HepG2 (cell line): ENCODE data around the gene OPRL1. TPM values are rescaled to one million over a fixed set of nuclear protein-coding genes. Genes with fewer than 3 reads are reported as not detected.

Experiments
- ARHGAP35 ChIP-seq: sonication (generic); formaldehyde crosslinking; IDR thresholded peaks from 2 replicates; pipeline ENCODE4 v1.9.0; 2022; ENCODE audit warnings: mild to moderate bottlenecking, inconsistent platforms, moderate library complexity, missing genetic modification reagents, borderline replicate concordance
- BCL6 ChIP-seq: IDR thresholded peaks from 2 replicates; pipeline ENCODE4 v1.6.1; 2016; ENCODE audit warnings: missing genetic modification reagents, missing compliant biosample characterization
- BRD4 ChIP-seq: sonication (generic); formaldehyde crosslinking; IDR thresholded peaks from 2 replicates; pipeline ENCODE4 v1.4.0; 2020; ENCODE audit warnings: missing genetic modification reagents
- HES4 ChIP-seq: sonication (generic); formaldehyde crosslinking; IDR thresholded peaks from 2 replicates; pipeline ENCODE4 v1.9.0; 2021; ENCODE audit warnings: mild to moderate bottlenecking, missing genetic modification reagents, borderline replicate concordance
- HIVEP1 ChIP-seq: sonication (generic); formaldehyde crosslinking; IDR thresholded peaks from 2 replicates; pipeline ENCODE4 v1.4.0; 2020; ENCODE audit warnings: mild to moderate bottlenecking, missing genetic modification reagents
- HNRNPH1 ChIP-seq: fragments of 200-400 bp; formaldehyde crosslinking; optimal IDR thresholded peaks from 2 replicates; pipeline ENCODE3; 2017; ENCODE audit warnings: mild to moderate bottlenecking, low read depth, low read length
- KAT8 ChIP-seq: IDR thresholded peaks from 2 replicates; pipeline ENCODE4 v1.6.1; 2016; ENCODE audit warnings: missing genetic modification reagents, missing compliant biosample characterization
- SIN3B ChIP-seq: fragments of 150-350 bp; IDR thresholded peaks from 2 replicates; pipeline ENCODE4 v1.6.1; 2014; ENCODE audit warnings: low read length
- SOX5 ChIP-seq: IDR thresholded peaks from 2 replicates; pipeline ENCODE4 v1.6.1; 2016; ENCODE audit warnings: borderline replicate concordance
- SP5 ChIP-seq: IDR thresholded peaks from 2 replicates; pipeline ENCODE4 v1.6.1; 2016; ENCODE audit warnings: low read depth, borderline replicate concordance
- YEATS4 ChIP-seq: sonication (generic); formaldehyde crosslinking; IDR thresholded peaks from 2 replicates; pipeline ENCODE4 v1.4.0; 2020; ENCODE audit warnings: missing genetic modification reagents, borderline replicate concordance
- ZBTB8A ChIP-seq: sonication (generic); formaldehyde crosslinking; IDR thresholded peaks from 2 replicates; pipeline ENCODE4 v1.4.0; 2020; ENCODE audit warnings: mild to moderate bottlenecking, low read depth, missing genetic modification reagents, borderline replicate concordance
- ZFP36L1 ChIP-seq: sonication (generic); formaldehyde crosslinking; IDR thresholded peaks from 2 replicates; pipeline ENCODE4 v1.8.0; 2022; ENCODE audit warnings: mild to moderate bottlenecking, missing genetic modification reagents, moderate library complexity
- ZKSCAN8 ChIP-seq: IDR thresholded peaks from 2 replicates; pipeline ENCODE4 v1.6.1; 2016; ENCODE audit warnings: borderline replicate concordance, missing genetic modification reagents, missing compliant biosample characterization
- ZNF235 ChIP-seq: sonication (generic); formaldehyde crosslinking; IDR thresholded peaks from 2 replicates; pipeline ENCODE4 v1.8.1; 2023; ENCODE audit warnings: mild to moderate bottlenecking, missing genetic modification reagents, borderline replicate concordance
- ZNF44 ChIP-seq: sonication (generic); formaldehyde crosslinking; IDR thresholded peaks from 2 replicates; pipeline ENCODE4 v1.5.1; 2020; ENCODE audit warnings: mild to moderate bottlenecking, missing genetic modification reagents
- ZNF484 ChIP-seq: sonication (generic); formaldehyde crosslinking; IDR thresholded peaks from 2 replicates; pipeline ENCODE4 v1.5.1; 2020; ENCODE audit warnings: mild to moderate bottlenecking, low read depth, missing genetic modification reagents, borderline replicate concordance
- ZNF772 ChIP-seq: sonication (generic); formaldehyde crosslinking; IDR thresholded peaks from 2 replicates; pipeline ENCODE4 v1.5.0; 2020; ENCODE audit warnings: mild to moderate bottlenecking, missing genetic modification reagents
- ZNF792 ChIP-seq: IDR thresholded peaks from 2 replicates; pipeline ENCODE4 v1.6.1; 2016
- polyA plus RNA-seq, 8 experiments: library from polyadenylated mRNA; depleted of rRNA in 3 of 8; stranded (reverse) in 7 of 8; unstranded in 1 of 8; fragments of >200 nt; fragmentation: Illumina TruSeq in 4 of 8; extraction: Trizol in 4 of 8; gene quantifications; 2 replicates each; pipeline versions ENCODE4 v1.2.1 to v1.2.3, GENCODE V29; 2011 to 2016; ENCODE audit warnings: low read depth in 4 of 8, missing spikeins in 1 of 8, mixed read lengths in 1 of 8; ENCODE audit not compliant: insufficient read depth in 1 of 8
- total RNA-seq, 5 experiments: library from RNA; depleted of rRNA; stranded (reverse); fragments of >200 nt; fragmentation: Illumina TruSeq; extraction: Trizol; gene quantifications; 2 replicates each; pipeline ENCODE4 v1.2.3, GENCODE V29; 2016; ENCODE audit warnings: low read depth in 1 of 5
- TF ChIP-seq, protein P1 (sequence below): sonication (generic); formaldehyde crosslinking; IDR thresholded peaks from 2 replicates; pipeline ENCODE4 v1.5.0; 2020; ENCODE audit warnings: missing genetic modification reagents, mild to moderate bottlenecking, borderline replicate concordance
- TF ChIP-seq, protein P2 (sequence below): sonication (generic); formaldehyde crosslinking; IDR thresholded peaks from 2 replicates; pipeline ENCODE4 v1.4.0; 2020; ENCODE audit warnings: mild to moderate bottlenecking, missing genetic modification reagents
- TF ChIP-seq, protein P3 (sequence below): sonication (generic); formaldehyde crosslinking; IDR thresholded peaks from 2 replicates; pipeline ENCODE4 v1.4.0; 2020; ENCODE audit warnings: missing genetic modification reagents
- TF ChIP-seq, protein P4 (sequence below): fragments of 450-650 bp; IDR thresholded peaks from 2 replicates; pipeline ENCODE4 v1.6.1; 2017

The OPRL1 gene
- total and polyA plus RNA-seq, 2 of the 13 experiments (the other 11 are each of a cell fraction or from before 2014, with no cell fraction given) = 0.35 to 0.71 TPM

DNA sequence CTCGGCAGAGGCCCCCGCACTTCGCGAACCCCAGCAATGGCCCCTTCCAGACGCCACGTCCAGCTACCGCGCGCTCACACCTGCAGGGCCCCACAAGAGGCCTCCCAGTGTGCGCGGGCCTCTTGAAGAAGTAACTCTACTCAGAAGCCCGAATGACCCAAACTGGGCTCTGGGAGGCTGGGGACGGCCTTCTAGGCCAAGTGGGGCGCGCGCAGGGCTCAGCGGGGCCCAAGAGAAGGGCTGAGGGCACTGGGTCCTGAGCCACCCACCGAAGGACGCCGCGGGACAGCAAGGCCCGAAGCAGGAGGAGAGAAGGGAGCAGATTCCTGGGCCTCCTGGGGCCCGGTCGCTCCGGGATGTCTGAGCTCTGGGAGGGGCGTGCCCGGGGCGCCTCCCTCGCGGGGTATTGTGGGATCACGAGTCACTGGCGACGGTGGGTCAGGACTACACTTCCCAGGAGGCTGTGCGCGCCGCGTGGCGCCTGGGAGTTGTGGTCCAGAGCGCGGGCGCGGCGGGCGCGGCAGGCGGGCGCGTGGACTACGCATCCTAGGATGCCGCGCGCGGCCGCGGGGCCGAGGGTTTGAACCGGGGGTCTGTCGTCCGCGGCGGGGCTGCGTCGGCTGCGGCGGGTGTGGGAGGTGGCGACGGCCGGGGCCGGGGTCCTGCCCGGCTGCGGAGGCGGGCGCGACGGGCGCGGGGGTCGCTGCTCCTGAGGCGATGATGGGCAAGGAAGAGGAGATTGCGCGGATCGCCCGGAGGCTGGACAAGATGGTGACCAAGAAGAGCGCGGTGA, 17.1 kb upstream of the OPRL1 start, which contains the start of gene TCEA2 (continued):
- TF ChIP-seq ZBTB8A (CRISPR knock-in tag) (0 out of 2 replicates have a peak, but pooled peaks have one; percentile 53), BRD4 (CRISPR knock-in tag) (no peak; the same call in 1 of the 2 replicates), ZNF792 (CRISPR knock-in tag) (peak; percentile 86), HES4 (CRISPR knock-in tag) (peak; percentile 30; the same call in 1 of the 2 replicates), SIN3B (peak; percentile 59; the same call in 1 of the 2 replicates), SP5 (CRISPR knock-in tag) (peak; percentile 66; the same call in 1 of the 2 replicates), ZKSCAN8 (CRISPR knock-in tag) (peak; percentile 69), HIVEP1 (CRISPR knock-in tag) (peak; percentile 95), ZNF772 (CRISPR knock-in tag) (peak; percentile 83; the same call in 1 of the 2 replicates), SOX5 (CRISPR knock-in tag) (peak; percentile 59), ZNF235 (CRISPR knock-in tag) (peak; percentile 60), ZNF44 (CRISPR knock-in tag) (peak; percentile 98), BCL6 (CRISPR knock-in tag) (peak; percentile 53), KAT8 (CRISPR knock-in tag) (peak; percentile 96), ZFP36L1 (CRISPR knock-in tag) (peak; percentile 89), HNRNPH1 (no peak), ARHGAP35 (peak; percentile 81; the same call in 1 of the 2 replicates), YEATS4 (CRISPR knock-in tag) (peak; percentile 75; the same call in 1 of the 2 replicates), ZNF484 (0 out of 2 replicates have a peak, but pooled peaks have one; percentile 89)
- TF ChIP-seq, protein P1, sequence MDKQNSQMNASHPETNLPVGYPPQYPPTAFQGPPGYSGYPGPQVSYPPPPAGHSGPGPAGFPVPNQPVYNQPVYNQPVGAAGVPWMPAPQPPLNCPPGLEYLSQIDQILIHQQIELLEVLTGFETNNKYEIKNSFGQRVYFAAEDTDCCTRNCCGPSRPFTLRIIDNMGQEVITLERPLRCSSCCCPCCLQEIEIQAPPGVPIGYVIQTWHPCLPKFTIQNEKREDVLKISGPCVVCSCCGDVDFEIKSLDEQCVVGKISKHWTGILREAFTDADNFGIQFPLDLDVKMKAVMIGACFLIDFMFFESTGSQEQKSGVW (CRISPR knock-in tag) = 0 out of 2 replicates have a peak, but pooled peaks have one; percentile 92
- TF ChIP-seq, protein P2, sequence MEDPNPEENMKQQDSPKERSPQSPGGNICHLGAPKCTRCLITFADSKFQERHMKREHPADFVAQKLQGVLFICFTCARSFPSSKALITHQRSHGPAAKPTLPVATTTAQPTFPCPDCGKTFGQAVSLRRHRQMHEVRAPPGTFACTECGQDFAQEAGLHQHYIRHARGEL = peak; percentile 92; the same call in 1 of the 2 replicates
- TF ChIP-seq, protein P3, sequence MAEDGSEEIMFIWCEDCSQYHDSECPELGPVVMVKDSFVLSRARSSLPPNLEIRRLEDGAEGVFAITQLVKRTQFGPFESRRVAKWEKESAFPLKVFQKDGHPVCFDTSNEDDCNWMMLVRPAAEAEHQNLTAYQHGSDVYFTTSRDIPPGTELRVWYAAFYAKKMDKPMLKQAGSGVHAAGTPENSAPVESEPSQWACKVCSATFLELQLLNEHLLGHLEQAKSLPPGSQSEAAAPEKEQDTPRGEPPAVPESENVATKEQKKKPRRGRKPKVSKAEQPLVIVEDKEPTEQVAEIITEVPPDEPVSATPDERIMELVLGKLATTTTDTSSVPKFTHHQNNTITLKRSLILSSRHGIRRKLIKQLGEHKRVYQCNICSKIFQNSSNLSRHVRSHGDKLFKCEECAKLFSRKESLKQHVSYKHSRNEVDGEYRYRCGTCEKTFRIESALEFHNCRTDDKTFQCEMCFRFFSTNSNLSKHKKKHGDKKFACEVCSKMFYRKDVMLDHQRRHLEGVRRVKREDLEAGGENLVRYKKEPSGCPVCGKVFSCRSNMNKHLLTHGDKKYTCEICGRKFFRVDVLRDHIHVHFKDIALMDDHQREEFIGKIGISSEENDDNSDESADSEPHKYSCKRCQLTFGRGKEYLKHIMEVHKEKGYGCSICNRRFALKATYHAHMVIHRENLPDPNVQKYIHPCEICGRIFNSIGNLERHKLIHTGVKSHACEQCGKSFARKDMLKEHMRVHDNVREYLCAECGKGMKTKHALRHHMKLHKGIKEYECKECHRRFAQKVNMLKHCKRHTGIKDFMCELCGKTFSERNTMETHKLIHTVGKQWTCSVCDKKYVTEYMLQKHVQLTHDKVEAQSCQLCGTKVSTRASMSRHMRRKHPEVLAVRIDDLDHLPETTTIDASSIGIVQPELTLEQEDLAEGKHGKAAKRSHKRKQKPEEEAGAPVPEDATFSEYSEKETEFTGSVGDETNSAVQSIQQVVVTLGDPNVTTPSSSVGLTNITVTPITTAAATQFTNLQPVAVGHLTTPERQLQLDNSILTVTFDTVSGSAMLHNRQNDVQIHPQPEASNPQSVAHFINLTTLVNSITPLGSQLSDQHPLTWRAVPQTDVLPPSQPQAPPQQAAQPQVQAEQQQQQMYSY (CRISPR knock-in tag) = peak; percentile 62; the same call in 1 of the 2 replicates
- TF ChIP-seq, protein P4, sequence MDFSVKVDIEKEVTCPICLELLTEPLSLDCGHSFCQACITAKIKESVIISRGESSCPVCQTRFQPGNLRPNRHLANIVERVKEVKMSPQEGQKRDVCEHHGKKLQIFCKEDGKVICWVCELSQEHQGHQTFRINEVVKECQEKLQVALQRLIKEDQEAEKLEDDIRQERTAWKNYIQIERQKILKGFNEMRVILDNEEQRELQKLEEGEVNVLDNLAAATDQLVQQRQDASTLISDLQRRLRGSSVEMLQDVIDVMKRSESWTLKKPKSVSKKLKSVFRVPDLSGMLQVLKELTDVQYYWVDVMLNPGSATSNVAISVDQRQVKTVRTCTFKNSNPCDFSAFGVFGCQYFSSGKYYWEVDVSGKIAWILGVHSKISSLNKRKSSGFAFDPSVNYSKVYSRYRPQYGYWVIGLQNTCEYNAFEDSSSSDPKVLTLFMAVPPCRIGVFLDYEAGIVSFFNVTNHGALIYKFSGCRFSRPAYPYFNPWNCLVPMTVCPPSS = no peak
